ENCODE data around the gene RASGRP3. TPM values are rescaled to one million over a fixed set of nuclear protein-coding genes. Genes with fewer than 3 reads are reported as not detected.

The RASGRP3 gene
- total RNA-seq, 1 experiment from 2014 or later: 0.03 TPM

Other genes starting within 250 kb of the RASGRP3 start
- gene FAM98A, start 122.7 kb downstream of the RASGRP3 start, total RNA-seq (2014; rRNA removed; shearing (Covaris generic)): 23.2 and 27.7 TPM in 2 replicates

Measured in H7 (cell line).